HG02759 (cell line): ENCODE measurements around the gene MAGEB17.
"Not testable (repeated sequence)": the region's sequence is repeated elsewhere in the genome, so short reads cannot be mapped to it uniquely, and the experiment has no call there.

ENCODE experiments used
- ATAC-seq: cut with Tn5 transposase; IDR thresholded peaks from one replicate; pipeline ENCODE4 v1.9.1; 2021; ENCODE audit warnings: mild to moderate bottlenecking, moderate library complexity; ENCODE audit not compliant: unreplicated experiment

MAGEB17 gene

GRCh38 chrX:16156692-16157331 is 10.5 kb upstream of the MAGEB17 start:
- no peak for ATAC-seq

- no peak for ATAC-seq
These were observed 6.6 kb upstream of the MAGEB17 start for GRCh38 chrX:16160729-16161128.

GRCh38 chrX:16161173-16161572 is 6.1 kb upstream of the MAGEB17 start:
- not testable (repeated sequence) for ATAC-seq

- ATAC-seq = no peak
These were observed 4.9 kb upstream of the MAGEB17 start for GRCh38 chrX:16162391-16162790.

- no peak for ATAC-seq
These were observed 2.5 kb upstream of the MAGEB17 start for GRCh38 chrX:16164748-16165147.

GRCh38 chrX:16171039-16171438 is 3.8 kb downstream of the MAGEB17 start:
- no peak for ATAC-seq

- no peak for ATAC-seq
These were observed 4.7 kb downstream of the MAGEB17 start for GRCh38 chrX:16171944-16172343.

GRCh38 chrX:16172391-16172790 is 5.1 kb downstream of the MAGEB17 start:
- no peak for ATAC-seq

- no peak for ATAC-seq
These were observed 8.2 kb downstream of the MAGEB17 start for GRCh38 chrX:16175329-16176061.

- ATAC-seq = no peak
These were observed 10.0 kb downstream of the MAGEB17 start for GRCh38 chrX:16177260-16177659.

- ATAC-seq = not testable (repeated sequence)
These were observed 16.6 kb downstream of the MAGEB17 start for GRCh38 chrX:16183843-16184242.

- ATAC-seq = peak; percentile 100
These were observed 18.4 kb downstream of the MAGEB17 start for GRCh38 chrX:16185725-16186136.

GRCh38 chrX:16186380-16187007 is 19.2 kb downstream of the MAGEB17 start:
- no peak for ATAC-seq

GRCh38 chrX:16187024-16187760 is 19.9 kb downstream of the MAGEB17 start:
- ATAC-seq = no peak

- ATAC-seq = no peak
These were observed 21.4 kb downstream of the MAGEB17 start for GRCh38 chrX:16188687-16189086.

- no peak for ATAC-seq
These were observed 24.3 kb downstream of the MAGEB17 start for GRCh38 chrX:16191605-16192004.

GRCh38 chrX:16196829-16197228 is 29.5 kb downstream of the MAGEB17 start:
- ATAC-seq = no peak

GRCh38 chrX:16199343-16199742 is 32.1 kb downstream of the MAGEB17 start:
- ATAC-seq = no peak

GRCh38 chrX:16202943-16203342 is 35.7 kb downstream of the MAGEB17 start:
- no peak for ATAC-seq

GRCh38 chrX:16204538-16204937 is 37.3 kb downstream of the MAGEB17 start:
- ATAC-seq = no peak

GRCh38 chrX:16205840-16206239 is 38.6 kb downstream of the MAGEB17 start:
- ATAC-seq = no peak
